T-helper 1 cell treated with Interleukin-12 subunit alpha and Interleukin-12 subunit beta and Interleukin-4 antibody, amounts not matched to agents 30 μg/mL and 1 μg/mL, for 36 hours (primary cell): ENCODE results near the gene RASGRP3.
A peak's percentile ranks its signal among the peaks of the same experiment; 100 is the strongest.

Source experiments
- H3K27ac Mint-ChIP-seq: one replicate; pipeline ENCODE4 v1.8.0; 2021; ENCODE audit warnings: mild to moderate bottlenecking, mixed read lengths
- H3K27me3 Mint-ChIP-seq: one replicate; pipeline ENCODE4 v1.8.0; 2021; ENCODE audit warnings: low read depth, mixed read lengths
- H3K36me3 Mint-ChIP-seq: one replicate; pipeline ENCODE4 v1.8.0; 2021; ENCODE audit warnings: low read depth, mixed read lengths
- H3K4me1 Mint-ChIP-seq: one replicate; pipeline ENCODE4 v1.8.0; 2021; ENCODE audit warnings: low read depth, mixed read lengths
- H3K4me3 Mint-ChIP-seq: one replicate; pipeline ENCODE4 v1.8.0; 2021; ENCODE audit warnings: mild to moderate bottlenecking, moderate library complexity, mixed read lengths
- H3K9me3 Mint-ChIP-seq: one replicate; pipeline ENCODE4 v1.8.0; 2021; ENCODE audit warnings: mixed read lengths

Gene RASGRP3

GRCh38 chr2:33516456-33516995 lies 40.1 kb downstream of the RASGRP3 start:
- Mint-ChIP-seq H3K27me3 (no peaks in the 10 kb centered on the region), H3K4me1 (no peaks in the 10 kb centered on the region), H3K4me3 (no peak overlapping the region), H3K9me3 (no peaks in the 10 kb centered on the region), H3K27ac (no peak overlapping the region), H3K36me3 (peaks cover 6% of the 10 kb centered on the region)

- H3K4me1 Mint-ChIP-seq, result no peaks in the 10 kb centered on the region
- peaks cover 11% of the 10 kb centered on the region for H3K36me3 Mint-ChIP-seq
- H3K27ac Mint-ChIP-seq, result no peak overlapping the region
- H3K4me3 Mint-ChIP-seq, result no peak overlapping the region
- no peaks in the 10 kb centered on the region for H3K27me3 Mint-ChIP-seq
- no peaks in the 10 kb centered on the region for H3K9me3 Mint-ChIP-seq
Observed at GRCh38 chr2:33518200-33518599, 41.8 kb downstream of the RASGRP3 start.

- Mint-ChIP-seq H3K9me3 (no peaks in the 10 kb centered on the region), H3K36me3 (peaks cover 13% of the 10 kb centered on the region), H3K4me3 (no peak overlapping the region), H3K4me1 (no peaks in the 10 kb centered on the region), H3K27ac (no peak overlapping the region), H3K27me3 (no peaks in the 10 kb centered on the region)
Observed at GRCh38 chr2:33518929-33519328, 42.5 kb downstream of the RASGRP3 start.

- H3K9me3 Mint-ChIP-seq, result no peaks in the 10 kb centered on the region
- no peak overlapping the region for H3K4me3 Mint-ChIP-seq
- peaks cover 9% of the 10 kb centered on the region for H3K4me1 Mint-ChIP-seq
- no peak overlapping the region for H3K27ac Mint-ChIP-seq
- no peaks in the 10 kb centered on the region for H3K27me3 Mint-ChIP-seq
- peaks cover 9% of the 10 kb centered on the region for H3K36me3 Mint-ChIP-seq
Observed at GRCh38 chr2:33521791-33522281, 45.4 kb downstream of the RASGRP3 start.

- H3K4me1 Mint-ChIP-seq, result peaks cover 10% of the 10 kb centered on the region
- H3K27me3 Mint-ChIP-seq, result no peaks in the 10 kb centered on the region
- no peak overlapping the region for H3K27ac Mint-ChIP-seq
- no peak overlapping the region for H3K4me3 Mint-ChIP-seq
- H3K36me3 Mint-ChIP-seq, result peaks cover 13% of the 10 kb centered on the region
- H3K9me3 Mint-ChIP-seq, result no peaks in the 10 kb centered on the region
Observed at GRCh38 chr2:33522576-33522975, 46.1 kb downstream of the RASGRP3 start.

GRCh38 chr2:33525666-33526065 lies 49.2 kb downstream of the RASGRP3 start:
- Mint-ChIP-seq H3K4me3 (no peak overlapping the region), H3K27ac (no peak overlapping the region), H3K9me3 (no peaks in the 10 kb centered on the region), H3K27me3 (no peaks in the 10 kb centered on the region), H3K4me1 (peaks cover 23% of the 10 kb centered on the region), H3K36me3 (peaks cover 26% of the 10 kb centered on the region)

GRCh38 chr2:33526132-33526531 lies 49.7 kb downstream of the RASGRP3 start:
- peaks cover 23% of the 10 kb centered on the region for H3K4me1 Mint-ChIP-seq
- H3K9me3 Mint-ChIP-seq, result no peaks in the 10 kb centered on the region
- no peaks in the 10 kb centered on the region for H3K27me3 Mint-ChIP-seq
- no peak overlapping the region for H3K4me3 Mint-ChIP-seq
- H3K27ac Mint-ChIP-seq, result peak overlapping the region; percentile 20
- H3K36me3 Mint-ChIP-seq, result peaks cover 31% of the 10 kb centered on the region

GRCh38 chr2:33526921-33527320 lies 50.5 kb downstream of the RASGRP3 start:
- no peaks in the 10 kb centered on the region for H3K9me3 Mint-ChIP-seq
- H3K4me1 Mint-ChIP-seq, result peaks cover 23% of the 10 kb centered on the region
- H3K4me3 Mint-ChIP-seq, result no peak overlapping the region
- H3K27me3 Mint-ChIP-seq, result no peaks in the 10 kb centered on the region
- peaks cover 28% of the 10 kb centered on the region for H3K36me3 Mint-ChIP-seq
- H3K27ac Mint-ChIP-seq, result no peak overlapping the region

GRCh38 chr2:33528441-33528950 lies 52.0 kb downstream of the RASGRP3 start:
- no peak overlapping the region for H3K4me3 Mint-ChIP-seq
- H3K4me1 Mint-ChIP-seq, result peaks cover 23% of the 10 kb centered on the region

GRCh38 chr2:33529771-33530481 lies 53.5 kb downstream of the RASGRP3 start:
- Mint-ChIP-seq H3K4me3 (no peak overlapping the region), H3K4me1 (peaks cover 23% of the 10 kb centered on the region), H3K27me3 (no peaks in the 10 kb centered on the region), H3K27ac (no peak overlapping the region), H3K36me3 (peaks cover 24% of the 10 kb centered on the region), H3K9me3 (no peaks in the 10 kb centered on the region)

More at GRCh38 chr2:33528441-33528950, 52.0 kb downstream of the RASGRP3 start:
- Mint-ChIP-seq H3K27me3 (no peaks in the 10 kb centered on the region), H3K36me3 (peaks cover 24% of the 10 kb centered on the region), H3K27ac (no peak overlapping the region), H3K9me3 (no peaks in the 10 kb centered on the region)

GRCh38 chr2:33530690-33531548 lies 54.5 kb downstream of the RASGRP3 start:
- no peak overlapping the region for H3K27ac Mint-ChIP-seq
- H3K36me3 Mint-ChIP-seq, result peaks cover 24% of the 10 kb centered on the region
- no peak overlapping the region for H3K4me3 Mint-ChIP-seq
- peaks cover 22% of the 10 kb centered on the region for H3K4me1 Mint-ChIP-seq
- no peaks in the 10 kb centered on the region for H3K27me3 Mint-ChIP-seq
- H3K9me3 Mint-ChIP-seq, result no peaks in the 10 kb centered on the region

GRCh38 chr2:33531549-33532059 lies 55.2 kb downstream of the RASGRP3 start:
- H3K27ac Mint-ChIP-seq, result no peak overlapping the region
- peaks cover 24% of the 10 kb centered on the region for H3K36me3 Mint-ChIP-seq
- H3K9me3 Mint-ChIP-seq, result no peaks in the 10 kb centered on the region

GRCh38 chr2:33532146-33532545 lies 55.7 kb downstream of the RASGRP3 start:
- Mint-ChIP-seq H3K9me3 (no peaks in the 10 kb centered on the region), H3K4me3 (no peak overlapping the region), H3K4me1 (peaks cover 14% of the 10 kb centered on the region), H3K27ac (no peak overlapping the region), H3K27me3 (no peaks in the 10 kb centered on the region), H3K36me3 (peaks cover 25% of the 10 kb centered on the region)

More at GRCh38 chr2:33531549-33532059, 55.2 kb downstream of the RASGRP3 start:
- Mint-ChIP-seq H3K4me3 (no peak overlapping the region), H3K4me1 (peaks cover 16% of the 10 kb centered on the region), H3K27me3 (no peaks in the 10 kb centered on the region)

GRCh38 chr2:33532966-33533365 lies 56.5 kb downstream of the RASGRP3 start:
- Mint-ChIP-seq H3K36me3 (peaks cover 18% of the 10 kb centered on the region), H3K4me1 (peaks cover 9% of the 10 kb centered on the region), H3K27ac (no peak overlapping the region), H3K4me3 (no peak overlapping the region), H3K9me3 (no peaks in the 10 kb centered on the region), H3K27me3 (no peaks in the 10 kb centered on the region)
